Effector memory CD4-positive, alpha-beta T cell (primary cell): Measurements from ENCODE around the gene MRPL4.
A peak's percentile ranks its signal among the peaks of the same experiment; 100 is the strongest.

Experiments used
- DNase-seq, 3 donors: peaks; one replicate each; pipeline ENCODE4 v3.0.0-alpha.2; 2020
- H3K27ac ChIP-seq: 2 replicates; pipeline ENCODE4 v1.7.0; 2013; ENCODE audit warnings: mild to moderate bottlenecking, low read length, moderate library complexity; ENCODE audit not compliant: insufficient read depth, poor library complexity, severe bottlenecking
- H3K27me3 ChIP-seq: replicated peaks from 2 replicates; pipeline ENCODE4 v1.7.0; 2013; ENCODE audit warnings: mild to moderate bottlenecking, low read length; ENCODE audit not compliant: insufficient read depth, control insufficient read depth, poor library complexity, severe bottlenecking
- H3K36me3 ChIP-seq: 2 replicates; pipeline ENCODE4 v1.7.0; 2013; ENCODE audit warnings: mild to moderate bottlenecking, low read length, moderate library complexity; ENCODE audit not compliant: control insufficient read depth, insufficient read depth
- H3K4me1 ChIP-seq: 2 replicates; pipeline ENCODE4 v1.7.0; 2013; ENCODE audit warnings: low read length, mild to moderate bottlenecking; ENCODE audit not compliant: control insufficient read depth, insufficient read depth, poor library complexity, severe bottlenecking
- H3K4me3 ChIP-seq: 2 replicates; pipeline ENCODE4 v1.7.0; 2013; ENCODE audit warnings: low read length, low read depth, mild to moderate bottlenecking; ENCODE audit not compliant: insufficient read depth, poor library complexity, severe bottlenecking
- H3K9me3 ChIP-seq: 2 replicates; pipeline ENCODE4 v1.7.0; 2013; ENCODE audit warnings: mild to moderate bottlenecking, low read length, moderate library complexity; ENCODE audit not compliant: control insufficient read depth

The MRPL4 gene

GRCh38 chr19:10286803-10287737 lies 35.1 kb downstream of the MRPL4 start, which contains the start of gene ICAM4:
Gene ICAM4, plus strand, starts transcription at chr19:10286955. Its CDS starts 58 bp downstream, at chr19:10287013.
- Histone ChIP-seq H3K27ac (no peak within 1 kb of the TSS), H3K4me3 (peak within 1 kb of the TSS; percentile 42), H3K4me1 (peaks cover 57% of the 10 kb centered on the region)

GRCh38 chr19:10288662-10289166 lies 36.7 kb downstream of the MRPL4 start:
- peaks cover 69% of the 10 kb centered on the region for H3K4me1 ChIP-seq
- H3K4me3 ChIP-seq = peak overlapping the region; percentile 27
- peaks cover 21% of the 10 kb centered on the region for H3K36me3 ChIP-seq
- DNase-seq = no peak
- peaks cover 58% of the 10 kb centered on the region for H3K27me3 ChIP-seq
- no peak overlapping the region for H3K27ac ChIP-seq
- no peaks in the 10 kb centered on the region for H3K9me3 ChIP-seq

More at GRCh38 chr19:10286803-10287737, 35.1 kb downstream of the MRPL4 start, which contains the start of gene ICAM4:
- H3K9me3 ChIP-seq = no peaks in the 10 kb centered on the region
- peaks cover 42% of the 10 kb centered on the region for H3K27me3 ChIP-seq
- no peak for DNase-seq
- peaks cover 29% of the 10 kb centered on the region for H3K36me3 ChIP-seq

GRCh38 chr19:10289167-10289835 lies 37.3 kb downstream of the MRPL4 start:
- H3K27ac ChIP-seq = no peak overlapping the region
- peaks cover 64% of the 10 kb centered on the region for H3K27me3 ChIP-seq
- peaks cover 69% of the 10 kb centered on the region for H3K4me1 ChIP-seq
- peak overlapping the region; percentile 54 for H3K4me3 ChIP-seq
- peak in 2 of 3 donors; percentile 37 to 47 for DNase-seq
- H3K36me3 ChIP-seq = peaks cover 16% of the 10 kb centered on the region
- H3K9me3 ChIP-seq = no peaks in the 10 kb centered on the region

- Histone ChIP-seq H3K36me3 (peaks cover 10% of the 10 kb centered on the region), H3K4me1 (peaks cover 69% of the 10 kb centered on the region), H3K27ac (no peak within 1 kb of the TSS), H3K27me3 (peaks cover 70% of the 10 kb centered on the region), H3K4me3 (peak within 1 kb of the TSS; percentile 54), H3K9me3 (no peaks in the 10 kb centered on the region)
- no peak for DNase-seq
These were observed 37.9 kb downstream of the MRPL4 start, which contains the start of gene ICAM5 for GRCh38 chr19:10289836-10290356. Gene ICAM5, plus strand, starts transcription at chr19:10289952. Its CDS starts 92 bp downstream, at chr19:10290044.

GRCh38 chr19:10290357-10290875 lies 38.4 kb downstream of the MRPL4 start:
- peak overlapping the region; percentile 54 for H3K4me3 ChIP-seq
- peaks cover 74% of the 10 kb centered on the region for H3K4me1 ChIP-seq
- H3K9me3 ChIP-seq = no peaks in the 10 kb centered on the region
- peaks cover 75% of the 10 kb centered on the region for H3K27me3 ChIP-seq
- no peak for DNase-seq
- H3K27ac ChIP-seq = no peak overlapping the region
- peaks cover 4% of the 10 kb centered on the region for H3K36me3 ChIP-seq

- peaks cover 78% of the 10 kb centered on the region for H3K27me3 ChIP-seq
- H3K9me3 ChIP-seq = no peaks in the 10 kb centered on the region
- peak in 2 of 3 donors; percentile 33 to 43 for DNase-seq
- no peak overlapping the region for H3K27ac ChIP-seq
- H3K4me3 ChIP-seq = peak overlapping the region; percentile 54
- H3K4me1 ChIP-seq = peaks cover 80% of the 10 kb centered on the region
- H3K36me3 ChIP-seq = no peaks in the 10 kb centered on the region
These were observed 39.0 kb downstream of the MRPL4 start for GRCh38 chr19:10290876-10291553.

- H3K36me3 ChIP-seq = no peaks in the 10 kb centered on the region
- no peak overlapping the region for H3K27ac ChIP-seq
- no peak for DNase-seq
- H3K27me3 ChIP-seq = peaks cover 78% of the 10 kb centered on the region
- no peaks in the 10 kb centered on the region for H3K9me3 ChIP-seq
- peak overlapping the region; percentile 54 for H3K4me3 ChIP-seq
- H3K4me1 ChIP-seq = peaks cover 80% of the 10 kb centered on the region
These were observed 39.7 kb downstream of the MRPL4 start for GRCh38 chr19:10291554-10292205.

- H3K36me3 ChIP-seq = no peaks in the 10 kb centered on the region
- peaks cover 74% of the 10 kb centered on the region for H3K4me1 ChIP-seq
- no peaks in the 10 kb centered on the region for H3K9me3 ChIP-seq
- peak in 2 of 3 donors; percentile 59 to 61 for DNase-seq
- no peak overlapping the region for H3K27ac ChIP-seq
- H3K4me3 ChIP-seq = peak overlapping the region; percentile 54
- peaks cover 78% of the 10 kb centered on the region for H3K27me3 ChIP-seq
These were observed 40.3 kb downstream of the MRPL4 start for GRCh38 chr19:10292206-10292788.
